Kasumi-1 (cell line): Measurements from ENCODE around the gene HDDC3.
A peak's percentile ranks its signal among the peaks of the same experiment; 100 is the strongest.
"Not testable (repeated sequence)": the region's sequence is repeated elsewhere in the genome, so short reads cannot be mapped to it uniquely, and the experiment has no call there.

Source experiments
- DNase-seq, 2 experiments: peaks; one replicate each; lab custom pipeline; 2025; lab: John Stamatoyannopoulos, UW

The HDDC3 gene

GRCh38 chr15:90930861-90931574 lies 1.3 kb downstream of the HDDC3 start:
- no peak for DNase-seq

DNA sequence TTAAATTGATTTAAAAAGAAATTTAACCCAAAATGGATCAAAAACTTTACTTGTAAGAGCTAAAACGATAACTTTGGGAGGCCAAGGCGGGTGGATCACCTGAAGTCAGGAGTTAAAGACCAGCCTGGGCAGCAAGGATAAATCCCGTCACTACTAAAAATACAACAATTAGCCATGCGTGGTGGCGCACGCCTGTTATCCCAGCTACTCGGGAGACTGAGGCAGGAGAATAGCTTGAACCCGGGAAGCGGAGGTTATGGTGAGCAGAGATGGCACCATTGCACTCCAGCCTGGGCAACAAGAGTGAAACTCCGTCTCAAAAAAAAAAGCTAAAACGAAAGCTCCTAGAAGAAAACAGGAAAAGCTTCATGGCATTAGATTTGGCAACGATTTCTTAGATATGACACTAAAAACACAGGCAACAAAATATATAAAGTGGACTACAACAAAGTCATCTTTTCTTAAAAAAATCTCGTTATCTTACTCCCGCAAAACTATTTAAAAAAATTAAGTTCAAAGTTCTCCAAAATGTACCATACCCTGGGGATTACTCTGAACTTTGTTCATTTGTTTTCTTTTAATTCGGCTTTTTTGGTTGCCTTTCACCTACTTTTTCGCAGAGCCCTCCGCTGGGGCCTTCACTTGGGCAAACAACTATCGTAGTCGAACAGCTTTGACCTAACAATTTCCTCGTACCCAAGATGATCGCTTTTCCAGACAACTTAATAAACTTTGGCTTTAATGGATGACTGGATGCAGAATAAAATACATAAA lies 2.9 kb downstream of the HDDC3 start:
- no peak for DNase-seq

DNA sequence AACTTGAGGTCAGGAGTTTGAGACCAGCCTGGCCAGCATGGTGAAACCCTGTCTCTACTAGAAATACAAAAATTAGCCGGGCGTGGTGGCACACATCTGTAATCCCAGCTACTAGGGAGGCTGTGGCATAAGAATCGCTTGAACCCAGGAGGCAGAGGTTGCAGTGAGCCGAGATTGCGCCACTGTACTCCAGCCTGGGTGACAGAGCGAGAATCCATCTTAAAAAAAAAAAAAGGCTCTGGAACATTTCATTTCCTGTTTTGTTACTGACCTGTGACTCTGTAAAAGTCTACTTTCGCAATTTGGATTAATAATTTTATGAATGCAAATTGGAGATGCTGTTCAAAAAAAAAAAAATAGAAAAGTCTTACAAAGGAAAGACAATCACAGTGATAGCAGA lies 4.2 kb downstream of the HDDC3 start:
- not testable (repeated sequence) for DNase-seq

DNA sequence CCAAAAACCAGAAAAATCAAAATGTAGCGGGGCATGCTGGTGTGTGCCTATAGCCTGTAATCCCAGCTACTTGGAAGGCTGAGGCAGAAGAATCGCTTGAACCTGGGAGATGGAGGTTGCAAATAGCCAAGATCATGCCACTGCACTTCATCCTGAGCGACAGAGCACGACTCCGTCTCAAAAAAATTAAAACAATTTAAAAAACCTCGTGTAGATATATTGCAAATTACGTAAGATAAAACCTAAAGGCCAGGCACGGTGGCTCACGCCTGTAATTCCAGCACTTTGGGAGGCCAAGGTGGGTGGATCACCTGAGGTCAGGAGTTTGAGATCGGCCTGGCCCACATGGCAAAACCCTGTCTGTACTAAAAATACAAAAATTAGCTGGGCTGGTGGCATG lies 5.6 kb downstream of the HDDC3 start:
- DNase-seq = not testable (repeated sequence)

- no peak for DNase-seq
These were observed 8.0 kb downstream of the HDDC3 start for GRCh38 chr15:90924375-90924774.

- DNase-seq = not testable (repeated sequence)
These were observed 9.5 kb downstream of the HDDC3 start for GRCh38 chr15:90922712-90923322.

GRCh38 chr15:90921887-90922286 lies 10.5 kb downstream of the HDDC3 start:
- no peak for DNase-seq

DNA sequence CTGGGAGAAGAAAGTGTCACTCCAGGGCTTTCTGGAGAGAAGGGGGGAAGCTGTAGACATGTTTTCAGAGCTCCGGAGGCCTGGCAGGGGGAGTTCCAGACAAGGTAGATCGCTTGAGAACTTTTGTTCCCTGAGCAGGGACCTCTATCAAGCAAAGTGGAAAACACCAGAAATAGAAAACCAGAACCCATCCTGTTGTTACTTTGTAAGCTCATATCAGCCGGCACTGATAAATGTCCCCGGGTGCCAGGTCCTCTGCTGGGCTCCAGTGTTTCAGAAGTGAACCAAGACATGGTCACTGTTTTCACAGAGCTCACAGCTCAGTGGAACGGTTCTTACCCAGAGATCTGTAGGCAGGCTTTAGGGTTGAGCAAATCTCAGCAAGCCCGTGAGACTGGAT lies 13.5 kb downstream of the HDDC3 start:
- no peak for DNase-seq

- DNase-seq = no peak
These were observed 14.1 kb downstream of the HDDC3 start for GRCh38 chr15:90918034-90918788.

DNA sequence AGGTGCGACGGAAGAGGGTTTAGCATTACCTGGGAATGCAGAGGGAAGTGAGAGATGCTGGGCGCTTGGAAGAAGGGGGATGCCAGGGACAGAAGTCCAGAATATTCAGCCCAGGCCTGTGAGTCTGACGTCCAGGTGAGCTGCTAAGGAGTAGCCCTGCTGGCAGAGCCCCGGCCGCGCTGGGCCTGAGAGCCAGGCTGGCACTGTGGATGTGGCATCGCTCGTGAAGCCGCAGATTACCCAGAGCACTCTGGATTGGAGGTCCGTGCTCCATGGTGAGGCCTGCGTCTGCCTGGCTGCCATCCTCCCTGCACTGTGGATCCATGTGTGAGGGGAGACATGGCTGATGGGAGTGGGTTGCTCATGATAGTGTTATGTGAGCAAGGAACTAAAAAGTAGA lies 14.8 kb downstream of the HDDC3 start:
- DNase-seq = no peak

GRCh38 chr15:90916461-90916860 lies 15.9 kb downstream of the HDDC3 start:
- DNase-seq = no peak

- peak; percentile 92 to 94 for DNase-seq
These were observed 16.4 kb downstream of the HDDC3 start for GRCh38 chr15:90915808-90916440.

- peak in 1 of 2 experiments; percentile 45 for DNase-seq
These were observed 17.0 kb downstream of the HDDC3 start for GRCh38 chr15:90915216-90915807.

- no peak for DNase-seq
These were observed 17.9 kb downstream of the HDDC3 start for GRCh38 chr15:90914305-90915080.

GRCh38 chr15:90913398-90913944 lies 18.9 kb downstream of the HDDC3 start:
- DNase-seq = no peak

DNA sequence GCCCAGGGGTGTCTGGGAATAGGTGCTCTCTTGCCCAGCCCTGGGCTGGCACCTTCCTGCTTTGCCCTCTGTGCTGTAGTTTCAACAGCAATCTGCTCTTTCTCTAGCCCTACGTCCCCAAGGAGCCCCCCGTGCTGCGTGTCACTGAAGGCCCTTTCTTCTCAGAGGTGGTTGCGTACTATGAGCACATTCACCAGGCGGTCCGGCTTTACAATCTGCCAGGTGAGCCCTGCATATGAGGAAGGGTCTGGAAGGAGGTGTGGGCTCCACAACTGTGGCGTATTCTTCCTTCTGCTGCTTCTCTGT lies 19.6 kb downstream of the HDDC3 start:
- no peak for DNase-seq

DNA sequence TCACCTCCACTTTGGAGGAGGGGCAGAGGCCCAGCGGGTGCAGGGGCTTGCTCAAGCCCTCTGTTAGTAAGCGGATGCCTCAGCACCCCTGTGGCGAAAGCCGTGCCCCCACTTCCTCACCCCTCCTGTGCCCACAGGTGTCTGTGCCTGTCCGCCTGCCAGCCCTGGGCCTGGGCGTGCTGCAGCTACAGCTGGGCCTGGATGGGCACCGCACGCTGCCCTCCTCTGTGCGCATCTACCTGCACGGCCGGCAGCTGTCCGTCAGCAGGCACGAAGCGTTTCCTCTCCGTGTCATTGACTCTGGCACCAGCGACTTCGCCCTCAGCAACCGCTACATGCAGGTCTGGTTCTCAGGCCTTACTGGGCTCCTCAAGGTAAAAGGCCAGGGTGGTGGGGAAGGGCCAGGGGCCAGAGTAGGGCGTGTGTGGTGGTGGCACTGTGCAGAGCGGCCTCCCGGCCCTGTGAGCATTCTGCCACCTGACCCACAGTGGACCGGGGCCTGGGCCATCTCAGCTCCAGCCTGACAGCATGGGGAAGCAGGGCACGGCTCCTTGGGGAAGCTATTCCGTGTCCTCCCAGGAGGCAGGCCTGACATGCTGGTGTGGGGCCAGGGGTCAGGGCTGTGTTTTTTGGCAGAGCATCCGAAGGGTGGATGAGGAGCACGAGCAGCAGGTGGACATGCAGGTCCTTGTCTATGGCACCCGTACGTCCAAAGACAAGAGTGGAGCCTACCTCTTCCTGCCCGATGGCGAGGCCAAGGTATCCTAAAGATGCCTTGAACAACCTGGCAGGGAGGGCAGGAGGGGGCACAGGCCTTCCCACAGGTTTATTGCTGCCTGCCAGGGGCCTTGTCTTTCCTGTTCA lies 20.2 kb downstream of the HDDC3 start:
- no peak for DNase-seq

DNA sequence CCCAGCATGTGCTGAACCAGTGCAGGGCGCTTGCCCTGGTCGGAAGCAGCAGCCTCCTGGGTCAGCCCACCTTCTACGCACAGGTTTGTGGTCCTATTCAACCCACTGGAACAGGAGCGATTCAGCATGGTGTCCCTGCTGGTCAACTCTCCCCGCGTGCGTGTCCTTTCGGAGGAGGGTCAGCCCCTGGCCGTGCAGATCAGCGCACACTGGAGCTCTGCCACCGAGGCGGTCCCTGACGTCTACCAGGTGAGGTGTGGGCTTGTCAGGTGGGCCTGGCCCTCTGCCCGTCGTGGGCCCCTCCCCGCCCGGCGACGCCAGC lies 21.1 kb downstream of the HDDC3 start:
- DNase-seq = no peak

DNA sequence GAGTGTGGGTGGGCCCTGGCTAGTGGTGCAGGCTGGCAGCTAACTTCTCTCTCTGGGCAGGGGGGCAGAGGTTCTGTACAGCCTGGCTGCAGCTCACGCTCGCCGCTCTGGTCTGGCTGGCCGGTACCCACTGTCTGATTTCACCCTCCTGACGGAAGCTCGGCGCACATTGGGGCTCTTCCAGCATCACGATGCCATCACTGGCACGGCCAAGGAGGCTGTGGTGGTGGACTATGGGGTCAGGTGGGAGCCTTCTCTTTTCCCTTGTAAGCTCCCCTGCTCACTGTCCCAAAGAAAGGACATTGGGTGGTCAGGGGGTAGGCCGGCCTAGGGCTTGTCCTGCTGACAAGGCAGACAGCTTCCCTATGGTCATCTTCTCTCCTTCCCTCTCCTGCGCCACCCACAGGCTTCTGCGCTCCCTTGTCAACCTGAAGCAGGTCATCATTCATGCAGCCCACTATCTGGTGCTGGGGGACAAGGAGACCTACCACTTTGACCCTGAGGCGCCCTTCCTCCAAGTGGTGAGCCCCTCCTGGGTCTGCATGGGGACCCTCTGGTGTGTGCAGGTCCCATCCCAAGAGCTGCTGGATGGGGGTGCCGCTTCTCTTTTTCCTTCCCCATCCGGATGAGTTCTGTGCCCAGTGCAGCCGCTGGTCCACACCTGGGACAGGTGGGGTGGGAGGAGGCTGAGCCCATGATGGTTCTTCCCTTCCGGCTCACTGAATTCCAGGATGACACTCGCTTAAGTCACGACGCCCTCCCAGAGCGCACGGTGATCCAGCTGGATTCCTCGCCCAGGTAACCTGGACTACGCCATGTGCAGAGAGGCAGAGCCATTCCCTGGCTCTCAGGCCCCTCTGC lies 21.7 kb downstream of the HDDC3 start:
- DNase-seq = no peak
